Activated CD4-positive, alpha-beta memory T cell treated with anti-CD3 and anti-CD28 coated beads for 36 hours (primary cell): ENCODE measurements around the gene TMEM109. TPM values are rescaled to one million over a fixed set of nuclear protein-coding genes. Genes with fewer than 3 reads are reported as not detected.
A peak's percentile ranks its signal among the peaks of the same experiment; 100 is the strongest.

Experiments
- CTCF ChIA-PET: fragments of 350-600 bp; sonication (Branson Sonifier 250); formaldehyde crosslinking; loops from one replicate; lab custom pipeline; 2021; ENCODE audit warnings: antibody characterized with exemption, inconsistent platforms; lab: Charles Lee
- POLR2A ChIA-PET: fragments of 350-600 bp; sonication (Branson Sonifier 250); formaldehyde crosslinking; loops from one replicate; lab custom pipeline; 2021; ENCODE audit warnings: antibody characterized with exemption; lab: Charles Lee
- DNase-seq: peaks from one replicate; pipeline ENCODE4 v3.0.0-alpha.2; 2020
- H3K27ac Mint-ChIP-seq: one replicate; pipeline ENCODE4 v1.8.0; 2021; ENCODE audit warnings: mixed read lengths
- H3K27me3 Mint-ChIP-seq: one replicate; pipeline ENCODE4 v1.8.0; 2021; ENCODE audit warnings: mixed read lengths
- H3K36me3 Mint-ChIP-seq: one replicate; pipeline ENCODE4 v1.8.0; 2021; ENCODE audit warnings: mixed read lengths
- H3K4me1 Mint-ChIP-seq: one replicate; pipeline ENCODE4 v1.8.0; 2021; ENCODE audit warnings: low read depth, mixed read lengths
- H3K4me3 Mint-ChIP-seq: one replicate; pipeline ENCODE4 v1.8.0; 2021; ENCODE audit warnings: mild to moderate bottlenecking, mixed read lengths
- H3K9me3 Mint-ChIP-seq: one replicate; pipeline ENCODE4 v1.8.0; 2021; ENCODE audit warnings: mixed read lengths
- intact Hi-C: fragments of 100-400 bp; cut with micrococcal nuclease; formaldehyde crosslinking; loops from one replicate; pipeline ENCODE4 v1.15.1; 2023
- total RNA-seq, 2 experiments: library from RNA; stranded (reverse); gene quantifications; one replicate each; pipeline ENCODE4 v1.2.3, GENCODE V29; 2021

TMEM109 gene
- total RNA-seq, 2 experiments from 2014 or later: 101 to 106 TPM

GRCh38 chr11:60922906-60923305 is 8.9 kb downstream of the TMEM109 start:
- no peaks in the 10 kb centered on the region for H3K9me3 Mint-ChIP-seq
- H3K4me3 Mint-ChIP-seq: no peak overlapping the region
- CTCF ChIA-PET: no interaction called here
- peaks cover 23% of the 10 kb centered on the region for H3K27me3 Mint-ChIP-seq
- peaks cover 36% of the 10 kb centered on the region for H3K4me1 Mint-ChIP-seq
- peaks cover 40% of the 10 kb centered on the region for H3K36me3 Mint-ChIP-seq
- intact Hi-C loops: no loop called here
- no peak overlapping the region for H3K27ac Mint-ChIP-seq
- POLR2A ChIA-PET: no interaction called here
- no peak for DNase-seq

- ChIA-PET POLR2A (interaction anchor here (0.6 kb wide), 1 partner anchor 382 kb away, joined by 3 read pairs; no protein-coding TSS in a partner anchor), CTCF (interaction anchor here (1.0 kb wide), 1 partner anchor 8 kb away, joined by 5 read pairs; no protein-coding TSS in a partner anchor)
- Mint-ChIP-seq H3K27ac (no peak overlapping the region), H3K27me3 (peaks cover 23% of the 10 kb centered on the region), H3K9me3 (no peaks in the 10 kb centered on the region), H3K36me3 (peaks cover 40% of the 10 kb centered on the region), H3K4me3 (no peak overlapping the region), H3K4me1 (peaks cover 32% of the 10 kb centered on the region)
- intact Hi-C loops: no loop called here
- DNase-seq: no peak
Observed at GRCh38 chr11:60923326-60923725, 9.4 kb downstream of the TMEM109 start.

GRCh38 chr11:60923800-60924109 is 9.8 kb downstream of the TMEM109 start:
- Mint-ChIP-seq H3K4me1 (peaks cover 28% of the 10 kb centered on the region), H3K36me3 (peaks cover 40% of the 10 kb centered on the region), H3K27ac (no peak overlapping the region), H3K9me3 (no peaks in the 10 kb centered on the region), H3K27me3 (peaks cover 23% of the 10 kb centered on the region), H3K4me3 (peak overlapping the region; percentile 45)
- intact Hi-C loops: loop anchor here (1.0 kb wide), 1 partner anchor 8 kb away; no protein-coding TSS in a partner anchor
- CTCF ChIA-PET: interaction anchor here (0.6 to 1.0 kb wide), 2 partner anchors 8 to 46 kb away, joined by 3 to 5 read pairs; no protein-coding TSS in a partner anchor
- POLR2A ChIA-PET: interaction anchor here (0.6 kb wide), 1 partner anchor 381 kb away, joined by 3 read pairs; no protein-coding TSS in a partner anchor
- DNase-seq: no peak

- ChIA-PET CTCF (interaction anchor here (0.6 to 1.0 kb wide), 2 partner anchors 9 to 46 kb away, joined by 3 to 5 read pairs; no protein-coding TSS in a partner anchor), POLR2A (no interaction called here)
- intact Hi-C loops: loop anchor here (1.0 kb wide), 1 partner anchor 9 kb away; no protein-coding TSS in a partner anchor
- peak within 1 kb of the TSS; percentile 46 for H3K4me3 Mint-ChIP-seq
- H3K9me3 Mint-ChIP-seq: no peaks in the 10 kb centered on the region
- DNase-seq: no peak
- no peak within 1 kb of the TSS for H3K27ac Mint-ChIP-seq
- H3K36me3 Mint-ChIP-seq: peaks cover 39% of the 10 kb centered on the region
- H3K4me1 Mint-ChIP-seq: peaks cover 22% of the 10 kb centered on the region
- peaks cover 23% of the 10 kb centered on the region for H3K27me3 Mint-ChIP-seq
Observed at GRCh38 chr11:60924110-60924905, 10.3 kb downstream of the TMEM109 start, which contains the start of gene TMEM132A. TSS of gene TMEM132A (plus strand) at chr11:60924460. CDS start at chr11:60924634, 174 bp downstream.

GRCh38 chr11:60924906-60925853 is 11.2 kb downstream of the TMEM109 start:
- ChIA-PET CTCF (interaction anchor here (1.2 kb wide), 1 partner anchor 10 kb away, joined by 4 read pairs; no protein-coding TSS in a partner anchor), POLR2A (no interaction called here)
- H3K4me3 Mint-ChIP-seq: peak overlapping the region; percentile 46
- no peak for DNase-seq
- intact Hi-C loops: loop anchor here (1.0 kb wide), 1 partner anchor 10 kb away; no protein-coding TSS in a partner anchor
- no peak overlapping the region for H3K27ac Mint-ChIP-seq
- H3K9me3 Mint-ChIP-seq: no peaks in the 10 kb centered on the region
- peaks cover 30% of the 10 kb centered on the region for H3K36me3 Mint-ChIP-seq
- H3K27me3 Mint-ChIP-seq: peaks cover 27% of the 10 kb centered on the region
- peaks cover 15% of the 10 kb centered on the region for H3K4me1 Mint-ChIP-seq

GRCh38 chr11:60925868-60926267 is 11.9 kb downstream of the TMEM109 start:
- peaks cover 15% of the 10 kb centered on the region for H3K4me1 Mint-ChIP-seq
- intact Hi-C loops: no loop called here
- no peak overlapping the region for H3K4me3 Mint-ChIP-seq
- no peak overlapping the region for H3K27ac Mint-ChIP-seq
- peaks cover 27% of the 10 kb centered on the region for H3K27me3 Mint-ChIP-seq
- H3K9me3 Mint-ChIP-seq: no peaks in the 10 kb centered on the region
- DNase-seq: no peak
- POLR2A ChIA-PET: no interaction called here
- CTCF ChIA-PET: interaction anchor here (1.2 kb wide), 1 partner anchor 10 kb away, joined by 4 read pairs; no protein-coding TSS in a partner anchor
- H3K36me3 Mint-ChIP-seq: peaks cover 23% of the 10 kb centered on the region

GRCh38 chr11:60926500-60926899 is 12.5 kb downstream of the TMEM109 start:
- Mint-ChIP-seq H3K36me3 (peaks cover 17% of the 10 kb centered on the region), H3K4me3 (no peak overlapping the region), H3K4me1 (peaks cover 15% of the 10 kb centered on the region), H3K27me3 (peaks cover 27% of the 10 kb centered on the region), H3K9me3 (no peaks in the 10 kb centered on the region), H3K27ac (no peak overlapping the region)
- intact Hi-C loops: no loop called here
- DNase-seq: no peak
- ChIA-PET CTCF (interaction anchor here (1.2 to 1.7 kb wide), 2 partner anchors 11 to 95 kb away, joined by 4 to 5 read pairs; no protein-coding TSS in a partner anchor), POLR2A (no interaction called here)

GRCh38 chr11:60927061-60927592 is 13.2 kb downstream of the TMEM109 start:
- peaks cover 15% of the 10 kb centered on the region for H3K4me1 Mint-ChIP-seq
- peaks cover 27% of the 10 kb centered on the region for H3K27me3 Mint-ChIP-seq
- H3K36me3 Mint-ChIP-seq: peaks cover 11% of the 10 kb centered on the region
- no peak for DNase-seq
- intact Hi-C loops: no loop called here
- CTCF ChIA-PET: interaction anchor here (1.7 to 2.1 kb wide), 2 partner anchors 12 to 96 kb away, joined by 5 to 6 read pairs; no protein-coding TSS in a partner anchor
- no peak overlapping the region for H3K4me3 Mint-ChIP-seq
- no peaks in the 10 kb centered on the region for H3K9me3 Mint-ChIP-seq
- POLR2A ChIA-PET: no interaction called here
- no peak overlapping the region for H3K27ac Mint-ChIP-seq

GRCh38 chr11:60927600-60927999 is 13.6 kb downstream of the TMEM109 start:
- H3K9me3 Mint-ChIP-seq: no peaks in the 10 kb centered on the region
- peaks cover 6% of the 10 kb centered on the region for H3K36me3 Mint-ChIP-seq
- DNase-seq: no peak
- peaks cover 15% of the 10 kb centered on the region for H3K4me1 Mint-ChIP-seq
- H3K27me3 Mint-ChIP-seq: peaks cover 27% of the 10 kb centered on the region
- intact Hi-C loops: no loop called here
- no peak overlapping the region for H3K27ac Mint-ChIP-seq
- CTCF ChIA-PET: interaction anchor here (1.7 to 2.1 kb wide), 2 partner anchors 12 to 96 kb away, joined by 5 to 6 read pairs; no protein-coding TSS in a partner anchor
- POLR2A ChIA-PET: no interaction called here
- H3K4me3 Mint-ChIP-seq: no peak overlapping the region

- ChIA-PET POLR2A (no interaction called here), CTCF (interaction anchor here (1.1 to 2.1 kb wide), 3 partner anchors 13 to 97 kb away, joined by 3 to 6 read pairs (median 5); no protein-coding TSS in a partner anchor)
- H3K4me3 Mint-ChIP-seq: no peak overlapping the region
- no peaks in the 10 kb centered on the region for H3K9me3 Mint-ChIP-seq
- peaks cover 24% of the 10 kb centered on the region for H3K27me3 Mint-ChIP-seq
- no peak for DNase-seq
- H3K4me1 Mint-ChIP-seq: peaks cover 15% of the 10 kb centered on the region
- no peaks in the 10 kb centered on the region for H3K36me3 Mint-ChIP-seq
- intact Hi-C loops: no loop called here
- H3K27ac Mint-ChIP-seq: no peak overlapping the region
Observed at GRCh38 chr11:60928563-60929001, 14.6 kb downstream of the TMEM109 start.

- no peak for DNase-seq
- intact Hi-C loops: no loop called here
- H3K4me3 Mint-ChIP-seq: no peak overlapping the region
- POLR2A ChIA-PET: no interaction called here
- CTCF ChIA-PET: interaction anchor here (1.2 kb wide), 1 partner anchor 10 kb away, joined by 3 read pairs; no protein-coding TSS in a partner anchor
- peaks cover 21% of the 10 kb centered on the region for H3K27me3 Mint-ChIP-seq
- no peaks in the 10 kb centered on the region for H3K36me3 Mint-ChIP-seq
- H3K27ac Mint-ChIP-seq: no peak overlapping the region
- peaks cover 11% of the 10 kb centered on the region for H3K4me1 Mint-ChIP-seq
- H3K9me3 Mint-ChIP-seq: no peaks in the 10 kb centered on the region
Observed at GRCh38 chr11:60929764-60930163, 15.8 kb downstream of the TMEM109 start.
